HepG2 (cell line): ENCODE data around the gene SP8. TPM values are rescaled to one million over a fixed set of nuclear protein-coding genes. Genes with fewer than 3 reads are reported as not detected.

Experiments used
- ATAC-seq: fragments of 200-7000 bp; cut with Tn5 transposase; 3 replicates; pipeline ENCODE4 v1.9.1; 2020; ENCODE audit warnings: mild to moderate bottlenecking, moderate library complexity
- BruUV-seq: library from RNA; stranded (reverse); fragments of 400-500 nt; replicated peaks from 2 replicates; lab custom pipeline; 2021; lab: Mats Ljungman, UMichigan
- CTCF ChIA-PET: fragments of 300-600 bp; formaldehyde crosslinking; extraction: SDS; loops from one replicate; lab custom pipeline; 2021; ENCODE audit warnings: low total read pairs, inconsistent platforms, low intra/inter-chr PET ratio; lab: Yijun Ruan, JAX
- POLR2A ChIA-PET: fragments of 350-600 bp; sonication (Branson Sonifier 250); formaldehyde crosslinking; loops from one replicate; lab custom pipeline; 2020; ENCODE audit warnings: antibody characterized with exemption, inconsistent platforms; lab: Yijun Ruan, JAX
- DNase-seq: peaks from one replicate; pipeline ENCODE4 v3.0.0-alpha.2; 2015; ENCODE audit warnings: low spot score
- FAIRE-seq: peaks from 3 replicates; lab custom pipeline; 2011; peaks lifted over from hg19 to GRCh38; lab: Jason Lieb, UNC
- H2AFZ ChIP-seq: one replicate; pipeline ENCODE4 v1.6.1; 2011; ENCODE audit warnings: low read length, inconsistent platforms
- H3K27ac ChIP-seq: fragments of 300-600 bp; 3 replicates; pipeline ENCODE4 v1.8.0; 2011; ENCODE audit warnings: mixed run types, mild to moderate bottlenecking, mixed read lengths, low read length, inconsistent platforms; ENCODE audit not compliant: insufficient read depth; ENCODE audit errors: extremely low read length
- H3K27me3 ChIP-seq, 2 experiments: fragments of 200-600 bp in 1 of 2; 2 replicates in 1 of 2; 3 replicates in 1 of 2; pipeline versions ENCODE4 v1.6.0 to v1.8.0; 2011; ENCODE audit warnings: low read length in 2 of 2, mild to moderate bottlenecking in 2 of 2, moderate library complexity in 2 of 2, inconsistent platforms in 1 of 2; ENCODE audit not compliant: insufficient read depth in 2 of 2, control insufficient read depth in 1 of 2
- H3K36me3 ChIP-seq, 2 experiments: fragments of 200-600 bp in 1 of 2; replicated peaks in 1 of 2; 2 replicates in 1 of 2; 3 replicates in 1 of 2; pipeline versions ENCODE4 v1.5.1 to v1.8.0; 2011; ENCODE audit warnings: low read length in 2 of 2, inconsistent platforms in 1 of 2; ENCODE audit not compliant: insufficient read depth in 2 of 2, control insufficient read depth in 1 of 2
- H3K4me1 ChIP-seq: 2 replicates; pipeline ENCODE4 v1.5.1; 2012; ENCODE audit warnings: low read length, inconsistent platforms; ENCODE audit not compliant: insufficient read depth
- H3K4me2 ChIP-seq: 2 replicates; pipeline ENCODE4 v1.6.0; 2011; ENCODE audit warnings: low read depth, low read length, inconsistent platforms
- H3K4me3 ChIP-seq, 3 experiments: fragments of 200-600 bp in 1 of 3; sonication (generic), shearing (Covaris generic) in 1 of 3; replicated peaks in 1 of 3; 2 replicates each; pipeline ENCODE4 v1.5.1; 2011 to 2016; ENCODE audit warnings: low read length in 3 of 3, inconsistent platforms in 2 of 3, low read depth in 2 of 3, mild to moderate bottlenecking in 2 of 3, control low read depth in 1 of 3, mixed read lengths in 1 of 3; ENCODE audit not compliant: insufficient read depth in 1 of 3
- H3K79me2 ChIP-seq: one replicate; pipeline ENCODE4 v1.6.1; 2011; ENCODE audit warnings: low read length, inconsistent platforms; ENCODE audit not compliant: insufficient read depth
- H3K9ac ChIP-seq: 2 replicates; pipeline ENCODE4 v1.6.0; 2011; ENCODE audit warnings: mild to moderate bottlenecking, low read depth, low read length, inconsistent platforms; ENCODE audit not compliant: insufficient read depth
- H3K9me3 ChIP-seq: 2 replicates; pipeline ENCODE4 v1.5.1; 2012; ENCODE audit warnings: mild to moderate bottlenecking, low read length
- H4K20me1 ChIP-seq: 2 replicates; pipeline ENCODE4 v1.6.0; 2011; ENCODE audit warnings: inconsistent platforms, mild to moderate bottlenecking, low read length, moderate library complexity; ENCODE audit not compliant: insufficient read depth
- ARID3A ChIP-seq: IDR thresholded peaks from 2 replicates; pipeline ENCODE4 v1.6.1; 2012; ENCODE audit warnings: low read depth, low read length, improper control_type of control experiment
- ATF3 ChIP-seq: sonication (generic); formaldehyde crosslinking; IDR thresholded peaks from 2 replicates; pipeline ENCODE4 v1.4.0; 2020; ENCODE audit warnings: missing genetic modification reagents
- CEBPB ChIP-seq: IDR thresholded peaks from 2 replicates; pipeline ENCODE4 v1.6.1; 2011; ENCODE audit warnings: low read depth, low read length, improper control_type of control experiment, borderline replicate concordance
- CEBPG ChIP-seq: IDR thresholded peaks from 2 replicates; pipeline ENCODE4 v1.6.1; 2016
- E2F5 ChIP-seq: sonication (generic); formaldehyde crosslinking; conservative IDR thresholded peaks from 2 replicates; pipeline ENCODE4 v1.4.0; 2020; ENCODE audit warnings: missing genetic modification reagents
- HNF4A ChIP-seq: sonication (generic); formaldehyde crosslinking; IDR thresholded peaks from 2 replicates; pipeline ENCODE4 v1.4.0; 2020; ENCODE audit warnings: missing genetic modification reagents
- NCOR1 ChIP-seq: fragments of 200-600 bp; sonication (generic); IDR thresholded peaks from 2 replicates; pipeline ENCODE4 v1.7.0; 2017; ENCODE audit warnings: antibody characterized with exemption, low read length, borderline replicate concordance
- SIX1 ChIP-seq: sonication (generic); formaldehyde crosslinking; IDR thresholded peaks from 2 replicates; pipeline ENCODE4 v1.4.0; 2020; ENCODE audit warnings: missing genetic modification reagents, borderline replicate concordance
- TMF1 ChIP-seq: sonication (generic); formaldehyde crosslinking; IDR thresholded peaks from 2 replicates; pipeline ENCODE4 v1.8.1; 2022; ENCODE audit warnings: low read depth, missing genetic modification reagents
- ZNF776 ChIP-seq: sonication (generic); formaldehyde crosslinking; IDR thresholded peaks from 2 replicates; pipeline ENCODE4 v1.4.0; 2020; ENCODE audit warnings: mild to moderate bottlenecking, missing genetic modification reagents
- WGBS: methylation state at CpG from one replicate; pipeline ENCODE4 v1.1.6; 2017; ENCODE audit warnings: low lambda C conversion rate; 5-methylcytosine and 5-hydroxymethylcytosine counted together
- in situ Hi-C: cut with HindIII; loops from 2 replicates; pipeline ENCODE4 v1.10.0; 2017; ENCODE audit warnings: low pct_unique_long_range_greater_than_20kb; ENCODE audit not compliant: extremely low pct_ligation_motif_present
- intact Hi-C: fragments of 100-400 bp; cut with micrococcal nuclease; formaldehyde crosslinking; loops from one replicate; pipeline ENCODE4 v1.10.0; 2022; ENCODE audit not compliant: unreplicated experiment
- polyA plus RNA-seq, 8 experiments: library from polyadenylated mRNA; depleted of rRNA in 3 of 8; stranded (reverse) in 7 of 8; unstranded in 1 of 8; fragments of >200 nt; fragmentation: Illumina TruSeq in 4 of 8; extraction: Trizol in 4 of 8; gene quantifications; 2 replicates each; pipeline versions ENCODE4 v1.2.1 to v1.2.3, GENCODE V29; 2011 to 2016; ENCODE audit warnings: low read depth in 4 of 8, missing spikeins in 1 of 8, mixed read lengths in 1 of 8; ENCODE audit not compliant: insufficient read depth in 1 of 8
- total RNA-seq, 5 experiments: library from RNA; depleted of rRNA; stranded (reverse); fragments of >200 nt; fragmentation: Illumina TruSeq; extraction: Trizol; gene quantifications; 2 replicates each; pipeline ENCODE4 v1.2.3, GENCODE V29; 2016; ENCODE audit warnings: low read depth in 1 of 5
- TF ChIP-seq, protein P1 (sequence below): fragments of 450-650 bp; IDR thresholded peaks from 2 replicates; pipeline ENCODE4 v1.6.1; 2017; ENCODE audit warnings: mild to moderate bottlenecking
- TF ChIP-seq, protein P2 (sequence below): sonication (generic); formaldehyde crosslinking; conservative IDR thresholded peaks from 2 replicates; pipeline ENCODE4 v1.8.0; 2022; ENCODE audit warnings: low read depth, missing genetic modification reagents

The SP8 gene
- total and polyA plus RNA-seq, 2 of the 13 experiments (the other 11 are each of a cell fraction or from before 2014, with no cell fraction given) = not detected

- TF ChIP-seq, protein P1, sequence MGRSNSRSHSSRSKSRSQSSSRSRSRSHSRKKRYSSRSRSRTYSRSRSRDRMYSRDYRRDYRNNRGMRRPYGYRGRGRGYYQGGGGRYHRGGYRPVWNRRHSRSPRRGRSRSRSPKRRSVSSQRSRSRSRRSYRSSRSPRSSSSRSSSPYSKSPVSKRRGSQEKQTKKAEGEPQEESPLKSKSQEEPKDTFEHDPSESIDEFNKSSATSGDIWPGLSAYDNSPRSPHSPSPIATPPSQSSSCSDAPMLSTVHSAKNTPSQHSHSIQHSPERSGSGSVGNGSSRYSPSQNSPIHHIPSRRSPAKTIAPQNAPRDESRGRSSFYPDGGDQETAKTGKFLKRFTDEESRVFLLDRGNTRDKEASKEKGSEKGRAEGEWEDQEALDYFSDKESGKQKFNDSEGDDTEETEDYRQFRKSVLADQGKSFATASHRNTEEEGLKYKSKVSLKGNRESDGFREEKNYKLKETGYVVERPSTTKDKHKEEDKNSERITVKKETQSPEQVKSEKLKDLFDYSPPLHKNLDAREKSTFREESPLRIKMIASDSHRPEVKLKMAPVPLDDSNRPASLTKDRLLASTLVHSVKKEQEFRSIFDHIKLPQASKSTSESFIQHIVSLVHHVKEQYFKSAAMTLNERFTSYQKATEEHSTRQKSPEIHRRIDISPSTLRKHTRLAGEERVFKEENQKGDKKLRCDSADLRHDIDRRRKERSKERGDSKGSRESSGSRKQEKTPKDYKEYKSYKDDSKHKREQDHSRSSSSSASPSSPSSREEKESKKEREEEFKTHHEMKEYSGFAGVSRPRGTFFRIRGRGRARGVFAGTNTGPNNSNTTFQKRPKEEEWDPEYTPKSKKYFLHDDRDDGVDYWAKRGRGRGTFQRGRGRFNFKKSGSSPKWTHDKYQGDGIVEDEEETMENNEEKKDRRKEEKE = no peak
- TF ChIP-seq ATF3 (CRISPR knock-in tag) = no peak
- no peak for TF ChIP-seq ZNF776 (CRISPR knock-in tag)
- TF ChIP-seq NCOR1 = no peak
- TF ChIP-seq, protein P2, sequence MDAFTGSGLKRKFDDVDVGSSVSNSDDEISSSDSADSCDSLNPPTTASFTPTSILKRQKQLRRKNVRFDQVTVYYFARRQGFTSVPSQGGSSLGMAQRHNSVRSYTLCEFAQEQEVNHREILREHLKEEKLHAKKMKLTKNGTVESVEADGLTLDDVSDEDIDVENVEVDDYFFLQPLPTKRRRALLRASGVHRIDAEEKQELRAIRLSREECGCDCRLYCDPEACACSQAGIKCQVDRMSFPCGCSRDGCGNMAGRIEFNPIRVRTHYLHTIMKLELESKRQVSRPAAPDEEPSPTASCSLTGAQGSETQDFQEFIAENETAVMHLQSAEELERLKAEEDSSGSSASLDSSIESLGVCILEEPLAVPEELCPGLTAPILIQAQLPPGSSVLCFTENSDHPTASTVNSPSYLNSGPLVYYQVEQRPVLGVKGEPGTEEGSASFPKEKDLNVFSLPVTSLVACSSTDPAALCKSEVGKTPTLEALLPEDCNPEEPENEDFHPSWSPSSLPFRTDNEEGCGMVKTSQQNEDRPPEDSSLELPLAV = no peak
Observed at GRCh38 chr7:20741801-20742200, 44.9 kb downstream of the SP8 start (continued).

- POLR2A ChIA-PET = no interaction called here
- no peaks in the 10 kb centered on the region for H3K9me3 ChIP-seq
- no peak overlapping the region for H2AFZ ChIP-seq
- no peaks in the 10 kb centered on the region for H3K36me3 ChIP-seq
- intact Hi-C loops = no loop called here
- H3K4me3 ChIP-seq = no peak overlapping the region; a peak in 1 of 6 replicates
- FAIRE-seq (no peak), DNase-seq (peak; percentile 41)
- no peaks in the 10 kb centered on the region for H4K20me1 ChIP-seq
- CTCF ChIA-PET = no interaction called here
- H3K79me2 ChIP-seq = no peaks in the 10 kb centered on the region
- peak overlapping the region; percentile 47 for H3K27ac ChIP-seq
- no peak overlapping the region for H3K9ac ChIP-seq
- peak overlapping the region; percentile 57 for H3K4me2 ChIP-seq
- H3K4me1 ChIP-seq = peaks cover 41% of the 10 kb centered on the region
- H3K27me3 ChIP-seq = no peaks in the 10 kb centered on the region
- in situ Hi-C loops = no loop called here
- 0 out of 2 replicates have a peak, but pooled peaks have one; percentile 13 for TF ChIP-seq ARID3A
- no peak for TF ChIP-seq TMF1 (CRISPR knock-in tag)
- no peak for TF ChIP-seq E2F5 (CRISPR knock-in tag)
- TF ChIP-seq HNF4A (CRISPR knock-in tag) = peak; percentile 26; the same call in 1 of the 2 replicates
- TF ChIP-seq SIX1 = no peak
- TF ChIP-seq CEBPG (CRISPR knock-in tag) = 0 out of 2 replicates have a peak, but pooled peaks have one; percentile 15
- peak; percentile 78 for TF ChIP-seq CEBPB
- TF ChIP-seq, all 625 proteins: peak for 4
- WGBS = 54% methylated on average over 11 of the region's 11 CpGs
- BruUV-seq = no TSS peak
- peak; percentile 31; the same call in 2 of the 3 replicates for ATAC-seq
Observed at GRCh38 chr7:20738518-20739481, 47.9 kb downstream of the SP8 start.
